Caki2 (cell line): ENCODE data around the gene PGM5. TPM values are rescaled to one million over a fixed set of nuclear protein-coding genes. Genes with fewer than 3 reads are reported as not detected.
"Not testable (repeated sequence)": the region's sequence is repeated elsewhere in the genome, so short reads cannot be mapped to it uniquely, and the experiment has no call there.

Source experiments
- DNase-seq: peaks from one replicate; pipeline ENCODE4 v3.0.0-alpha.2; 2015; ENCODE audit warnings: low read depth
- in situ Hi-C: cut with HindIII; loops from 2 replicates; pipeline ENCODE4 v1.10.0; 2016; ENCODE audit warnings: low sequenced_read_pairs, low pct_unique_long_range_greater_than_20kb, mixed read lengths
- total RNA-seq: library from RNA; depleted of rRNA; stranded (reverse); fragments of >200 nt; shearing (Covaris generic); gene quantifications from 2 replicates; pipeline ENCODE4 v1.2.3, GENCODE V29; 2014; ENCODE audit warnings: low replicate concordance

Gene PGM5
- total RNA-seq, 1 experiment from 2014 or later: not detected

- DNase-seq, in situ Hi-C loops: not testable (repeated sequence)
Observed at GRCh38 chr9:68357119-68357714, 806 bp downstream of the PGM5 start.

- in situ Hi-C loops, DNase-seq: not testable (repeated sequence)
Observed at GRCh38 chr9:68366933-68367547, 10.6 kb downstream of the PGM5 start.

GRCh38 chr9:68375789-68376188 is 19.4 kb downstream of the PGM5 start:
- in situ Hi-C loops, DNase-seq: not testable (repeated sequence)

GRCh38 chr9:68377723-68378122 is 21.3 kb downstream of the PGM5 start:
- in situ Hi-C loops, DNase-seq: not testable (repeated sequence)

GRCh38 chr9:68383894-68384293 is 27.5 kb downstream of the PGM5 start:
- in situ Hi-C loops, DNase-seq: not testable (repeated sequence)

- DNase-seq, in situ Hi-C loops: not testable (repeated sequence)
Observed at GRCh38 chr9:68389558-68389957, 33.1 kb downstream of the PGM5 start.

GRCh38 chr9:68390737-68391136 is 34.3 kb downstream of the PGM5 start:
- in situ Hi-C loops, DNase-seq: not testable (repeated sequence)

- in situ Hi-C loops, DNase-seq: not testable (repeated sequence)
Observed at GRCh38 chr9:68396411-68397094, 40.1 kb downstream of the PGM5 start.

GRCh38 chr9:68397095-68397423 is 40.6 kb downstream of the PGM5 start:
- in situ Hi-C loops, DNase-seq: not testable (repeated sequence)

GRCh38 chr9:68397796-68398195 is 41.4 kb downstream of the PGM5 start:
- in situ Hi-C loops: not testable (repeated sequence)

GRCh38 chr9:68398324-68398723 is 41.9 kb downstream of the PGM5 start:
- in situ Hi-C loops, DNase-seq: not testable (repeated sequence)

More at GRCh38 chr9:68397796-68398195, 41.4 kb downstream of the PGM5 start:
- DNase-seq: not testable (repeated sequence)

GRCh38 chr9:68404421-68405185 is 48.2 kb downstream of the PGM5 start:
- DNase-seq, in situ Hi-C loops: not testable (repeated sequence)

GRCh38 chr9:68411865-68412264 is 55.5 kb downstream of the PGM5 start:
- in situ Hi-C loops: not testable (repeated sequence)

GRCh38 chr9:68412754-68413153 is 56.3 kb downstream of the PGM5 start:
- DNase-seq, in situ Hi-C loops: not testable (repeated sequence)

More at GRCh38 chr9:68411865-68412264, 55.5 kb downstream of the PGM5 start:
- DNase-seq: not testable (repeated sequence)

- DNase-seq, in situ Hi-C loops: not testable (repeated sequence)
Observed at GRCh38 chr9:68415065-68415464, 58.7 kb downstream of the PGM5 start.

- in situ Hi-C loops: no loop called here
- no peak for DNase-seq
Observed at GRCh38 chr9:68416936-68417564, 60.6 kb downstream of the PGM5 start.

- in situ Hi-C loops: no loop called here
Observed at GRCh38 chr9:68417762-68418161, 61.4 kb downstream of the PGM5 start.

GRCh38 chr9:68418259-68418845 is 61.9 kb downstream of the PGM5 start:
- in situ Hi-C loops: no loop called here
- DNase-seq: no peak

More at GRCh38 chr9:68417762-68418161, 61.4 kb downstream of the PGM5 start:
- DNase-seq: no peak
